ENCODE measurements around the gene ZNF679.
"Not testable (repeated sequence)": the region's sequence is repeated elsewhere in the genome, so short reads cannot be mapped to it uniquely, and the experiment has no call there.

The ZNF679 gene

GRCh38 chr7:64312826-64313225 lies 84.6 kb downstream of the ZNF679 start:
- no peak for DNase-seq

- peak; percentile 98 for DNase-seq
Measured at GRCh38 chr7:64313740-64314491, 85.6 kb downstream of the ZNF679 start, which contains the start of gene ZNF736. Gene ZNF736, plus strand, starts transcription at chr7:64313961. Its CDS starts 190 bp downstream, at chr7:64314151.

- peak; percentile 13 for DNase-seq
Measured at GRCh38 chr7:64314566-64314965, 86.3 kb downstream of the ZNF679 start.

- DNase-seq, result not testable (repeated sequence)
Measured at GRCh38 chr7:64316031-64316742, 87.9 kb downstream of the ZNF679 start.

All from hematopoietic multipotent progenitor cell treated with erythropoietin and hydrocortisone succinate and interleukin-3 and kit ligand, for 6 days (in vitro differentiated cells).